OCI-LY1 (cell line): Measurements from ENCODE around the gene SYT9.

ENCODE experiments used
- H2AFZ ChIP-seq: fragments of 200-600 bp; sonication (generic), shearing (Covaris generic); 2 replicates; pipeline ENCODE4 v1.6.0; 2014; ENCODE audit warnings: antibody characterized with exemption, mild to moderate bottlenecking, low read length
- H3F3A ChIP-seq: fragments of 200-600 bp; sonication (generic), shearing (Covaris generic); 2 replicates; pipeline ENCODE4 v1.6.0; 2014; ENCODE audit warnings: mild to moderate bottlenecking, antibody characterized with exemption, low read length, moderate library complexity; ENCODE audit not compliant: insufficient read depth
- H3K27ac ChIP-seq: fragments of 200-600 bp; sonication (generic); 2 replicates; pipeline ENCODE4 v1.5.1; 2014; ENCODE audit warnings: low read length, mixed run types, mild to moderate bottlenecking, low read depth; ENCODE audit not compliant: poor library complexity, severe bottlenecking
- H3K27me3 ChIP-seq: fragments of 200-600 bp; sonication (generic); 2 replicates; pipeline ENCODE4 v1.6.0; 2014; ENCODE audit warnings: antibody characterized with exemption, mild to moderate bottlenecking, low read length, moderate library complexity; ENCODE audit not compliant: insufficient read depth
- H3K36me3 ChIP-seq: fragments of 200-600 bp; sonication (generic); 2 replicates; pipeline ENCODE4 v1.6.1; 2014; ENCODE audit warnings: mild to moderate bottlenecking, antibody characterized with exemption, low read length, moderate library complexity, mixed read lengths; ENCODE audit not compliant: insufficient read depth
- H3K4me1 ChIP-seq: fragments of 200-600 bp; sonication (generic); 2 replicates; pipeline ENCODE4 v1.5.1; 2014; ENCODE audit warnings: mild to moderate bottlenecking, low read length, moderate library complexity; ENCODE audit not compliant: insufficient read depth, severe bottlenecking
- H3K4me2 ChIP-seq: fragments of 200-600 bp; sonication (generic), shearing (Covaris generic); 2 replicates; pipeline ENCODE4 v1.6.1; 2014; ENCODE audit warnings: low read length
- H3K4me3 ChIP-seq: fragments of 200-600 bp; sonication (generic); 2 replicates; pipeline ENCODE4 v1.5.1; 2014; ENCODE audit warnings: low read length, low read depth, mild to moderate bottlenecking, mixed read lengths; ENCODE audit not compliant: poor library complexity, severe bottlenecking
- H3K79me2 ChIP-seq: fragments of 200-600 bp; shearing (Covaris generic); 2 replicates; pipeline ENCODE4 v1.6.1; 2016; ENCODE audit warnings: mixed run types, low read length, mixed read lengths; ENCODE audit not compliant: insufficient read depth
- H3K9ac ChIP-seq: fragments of 200-600 bp; sonication (generic), shearing (Covaris generic); 2 replicates; pipeline ENCODE4 v1.6.1; 2014; ENCODE audit warnings: mild to moderate bottlenecking, low read length, mixed read lengths
- H3K9me2 ChIP-seq: fragments of 200-600 bp; sonication (generic), shearing (Covaris generic); 2 replicates; pipeline ENCODE4 v1.6.1; 2014; ENCODE audit warnings: low read depth, mild to moderate bottlenecking, low read length, mixed read lengths
- H3K9me3 ChIP-seq: fragments of 200-600 bp; shearing (Covaris generic); 2 replicates; pipeline ENCODE4 v1.6.1; 2014; ENCODE audit warnings: low read length, mixed read lengths
- H4K20me1 ChIP-seq: fragments of 200-600 bp; sonication (generic), shearing (Covaris generic); 2 replicates; pipeline ENCODE4 v1.6.0; 2016; ENCODE audit warnings: mild to moderate bottlenecking, low read length; ENCODE audit not compliant: insufficient read depth
- CTCF ChIP-seq: fragments of 200-600 bp; sonication (generic), shearing (Covaris generic); IDR thresholded peaks from 2 replicates; pipeline ENCODE4 v1.5.1; 2017; ENCODE audit warnings: mild to moderate bottlenecking, antibody characterized with exemption, low read length, moderate library complexity, mixed read lengths
- EZH2 ChIP-seq: fragments of 200-600 bp; sonication (generic), shearing (Covaris generic); IDR thresholded peaks from 2 replicates; pipeline ENCODE4 v1.8.0; 2017; ENCODE audit warnings: borderline replicate concordance, mixed run types, mild to moderate bottlenecking, antibody characterized with exemption, low read length, moderate library complexity, mixed read lengths

SYT9 gene

GRCh38 chr11:7469351-7469865, 217.7 kb downstream of the SYT9 start:
- Histone ChIP-seq H3K4me2 (no peak overlapping the region), H3K9me2 (no peaks in the 10 kb centered on the region), H3K4me1 (no peaks in the 10 kb centered on the region), H3K79me2 (no peaks in the 10 kb centered on the region), H3K9me3 (no peaks in the 10 kb centered on the region), H3K4me3 (no peak overlapping the region), H2AFZ (no peak overlapping the region), H3K9ac (no peak overlapping the region), H3K27me3 (0 out of 2 replicates have a peak, but pooled peaks cover 4% of the 10 kb centered on the region), H3K27ac (no peak overlapping the region), H4K20me1 (no peaks in the 10 kb centered on the region), H3K36me3 (no peaks in the 10 kb centered on the region), H3F3A (no peaks in the 10 kb centered on the region)
- no peak for TF ChIP-seq CTCF
- TF ChIP-seq EZH2, result no peak

GRCh38 chr11:7471071-7471470, 219.4 kb downstream of the SYT9 start:
- Histone ChIP-seq H4K20me1 (no peaks in the 10 kb centered on the region), H3K36me3 (no peaks in the 10 kb centered on the region), H3F3A (no peaks in the 10 kb centered on the region), H3K79me2 (no peaks in the 10 kb centered on the region), H3K9me3 (no peaks in the 10 kb centered on the region), H3K27ac (no peak overlapping the region), H3K4me1 (no peaks in the 10 kb centered on the region), H3K9me2 (no peaks in the 10 kb centered on the region), H2AFZ (no peak overlapping the region), H3K27me3 (0 out of 2 replicates have a peak, but pooled peaks cover 4% of the 10 kb centered on the region), H3K4me3 (no peak overlapping the region), H3K9ac (no peak overlapping the region), H3K4me2 (no peak overlapping the region)
- TF ChIP-seq EZH2 (no peak), CTCF (no peak)

- no peak overlapping the region for H3K4me2 ChIP-seq
- no peaks in the 10 kb centered on the region for H3K9me3 ChIP-seq
- H2AFZ ChIP-seq, result no peak overlapping the region
- no peak overlapping the region for H3K27ac ChIP-seq
- H3K4me1 ChIP-seq, result no peaks in the 10 kb centered on the region
- H3K36me3 ChIP-seq, result no peaks in the 10 kb centered on the region
- no peak overlapping the region for H3K9ac ChIP-seq
- H3F3A ChIP-seq, result no peaks in the 10 kb centered on the region
- TF ChIP-seq CTCF (no peak), EZH2 (no peak)
- no peaks in the 10 kb centered on the region for H4K20me1 ChIP-seq
- 0 out of 2 replicates have a peak, but pooled peaks cover 4% of the 10 kb centered on the region for H3K27me3 ChIP-seq
- H3K9me2 ChIP-seq, result no peaks in the 10 kb centered on the region
- no peaks in the 10 kb centered on the region for H3K79me2 ChIP-seq
- no peak overlapping the region for H3K4me3 ChIP-seq
These were observed 222.0 kb downstream of the SYT9 start for GRCh38 chr11:7473717-7474116.
